Right renal pelvis (tissue), 4 donors: ENCODE data around the gene MRGPRF. TPM values are rescaled to one million over a fixed set of nuclear protein-coding genes. Genes with fewer than 3 reads are reported as not detected.

Experiments
- DNase-seq, 4 donors: peaks; one replicate each; pipeline ENCODE4 v3.0.0-alpha.2; 2013; ENCODE audit warnings: low read depth in 4 of 4, low spot score in 3 of 4, missing footprints in 1 of 4
- polyA plus RNA-seq, 4 donors: library from polyadenylated mRNA; unstranded; fragments of 120-200 nt; gene quantifications; one replicate each; pipeline ENCODE4 v1.2.1, GENCODE V29; 2013; ENCODE audit not compliant: insufficient read length in 4 of 4

The MRGPRF gene
- polyA plus RNA-seq, 4 donors: 26.0 to 32.4 (median 26.5) TPM

DNA sequence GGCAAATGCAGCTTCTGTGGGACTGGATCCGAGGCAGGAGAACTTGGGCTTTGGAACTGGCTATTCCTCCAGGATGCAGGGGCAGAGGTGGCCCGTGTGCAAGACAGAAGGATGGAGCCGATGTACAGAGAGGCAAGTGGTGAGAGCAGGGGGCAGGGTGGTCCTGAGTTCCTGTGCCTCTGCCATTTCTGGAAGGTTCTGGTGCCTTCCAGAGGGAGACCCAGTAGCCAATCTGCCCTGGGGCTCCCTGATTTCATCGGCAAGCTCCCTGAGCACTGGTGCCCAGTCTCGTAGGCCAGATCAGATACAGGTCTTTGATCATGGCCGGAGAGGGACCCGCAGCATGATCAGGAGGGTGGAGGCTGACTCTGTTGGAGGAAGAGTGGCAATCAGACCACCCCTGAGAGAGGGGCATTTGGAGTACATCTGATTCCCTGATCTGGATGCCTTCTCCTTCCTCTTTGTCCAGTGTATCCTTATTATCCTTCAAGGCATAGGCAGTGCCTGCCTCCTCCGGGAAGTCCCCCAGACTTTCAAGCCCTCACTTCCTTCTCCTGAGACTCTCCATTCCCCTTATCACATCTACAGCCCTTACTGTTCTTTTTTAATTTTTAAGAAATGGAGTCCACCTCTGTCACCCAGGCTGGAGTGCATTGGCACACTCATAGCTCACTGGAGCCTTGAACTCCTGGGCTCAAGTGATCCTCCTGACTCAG is 42.0 kb downstream of the MRGPRF start:
- no peak for DNase-seq

DNA sequence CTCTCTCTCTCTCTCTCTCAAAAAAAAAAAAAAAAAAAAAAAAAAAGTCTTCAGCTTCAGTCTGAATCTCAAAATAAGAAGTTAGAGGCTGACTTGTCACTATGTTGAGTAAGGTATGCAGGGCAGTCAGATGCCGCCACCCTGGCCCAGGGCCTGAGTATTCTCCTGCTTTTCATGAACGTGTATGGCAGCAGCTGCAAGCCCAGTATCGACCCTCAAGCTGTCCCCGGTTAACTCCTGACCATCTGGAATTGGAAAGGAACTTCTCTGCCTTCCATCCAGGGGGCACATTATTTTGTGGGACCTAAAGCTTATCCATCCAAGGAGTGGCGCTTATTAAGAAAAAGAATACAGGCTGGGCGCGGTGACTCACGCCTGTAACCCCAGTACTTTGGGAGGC is 43.7 kb downstream of the MRGPRF start:
- DNase-seq: no peak

DNA sequence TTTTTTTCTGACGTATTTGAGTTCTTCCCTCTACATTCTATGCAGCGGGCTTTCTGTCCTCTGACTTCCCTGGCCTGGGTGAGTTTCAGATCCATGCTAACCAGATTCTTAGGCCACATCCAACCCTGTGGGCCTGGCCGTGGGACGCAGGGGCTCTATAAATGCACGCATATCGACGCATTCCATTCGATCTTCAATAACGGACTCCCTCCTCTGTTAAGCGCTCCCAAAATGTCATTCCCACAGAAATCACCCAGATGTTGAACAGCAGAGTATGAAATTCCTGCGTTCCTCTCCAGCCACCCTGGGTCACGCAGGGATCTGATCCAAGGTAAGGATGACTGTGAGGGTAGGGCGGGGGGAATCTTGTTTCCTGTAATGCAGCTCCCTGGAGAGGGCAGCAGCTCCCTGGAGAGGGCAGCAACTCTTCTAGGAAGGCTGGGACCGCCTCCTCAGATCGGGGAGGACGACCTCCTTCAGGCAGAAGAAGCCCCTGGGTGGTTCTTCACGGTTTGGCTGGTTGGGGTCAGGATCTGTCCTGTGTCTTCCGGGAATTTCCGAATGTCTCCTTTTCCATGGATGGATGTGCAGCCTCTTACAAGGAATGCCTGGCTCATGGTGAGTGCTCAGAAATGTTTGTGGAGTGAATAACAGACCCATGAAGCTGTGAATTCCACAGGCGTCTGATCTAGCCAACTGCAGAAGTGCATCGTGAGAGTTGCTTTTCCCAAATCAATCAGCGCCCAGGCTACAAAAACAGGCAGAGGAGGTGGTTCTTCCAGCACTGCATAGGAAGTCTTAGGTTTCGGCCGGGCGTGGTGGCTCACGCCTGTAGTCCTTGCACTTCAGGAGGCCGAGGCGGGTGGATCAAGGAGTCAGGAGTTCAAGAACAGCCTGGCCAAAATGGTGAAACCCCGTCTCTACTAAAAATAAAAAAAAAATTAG is 44.5 kb downstream of the MRGPRF start:
- no peak for DNase-seq

DNA sequence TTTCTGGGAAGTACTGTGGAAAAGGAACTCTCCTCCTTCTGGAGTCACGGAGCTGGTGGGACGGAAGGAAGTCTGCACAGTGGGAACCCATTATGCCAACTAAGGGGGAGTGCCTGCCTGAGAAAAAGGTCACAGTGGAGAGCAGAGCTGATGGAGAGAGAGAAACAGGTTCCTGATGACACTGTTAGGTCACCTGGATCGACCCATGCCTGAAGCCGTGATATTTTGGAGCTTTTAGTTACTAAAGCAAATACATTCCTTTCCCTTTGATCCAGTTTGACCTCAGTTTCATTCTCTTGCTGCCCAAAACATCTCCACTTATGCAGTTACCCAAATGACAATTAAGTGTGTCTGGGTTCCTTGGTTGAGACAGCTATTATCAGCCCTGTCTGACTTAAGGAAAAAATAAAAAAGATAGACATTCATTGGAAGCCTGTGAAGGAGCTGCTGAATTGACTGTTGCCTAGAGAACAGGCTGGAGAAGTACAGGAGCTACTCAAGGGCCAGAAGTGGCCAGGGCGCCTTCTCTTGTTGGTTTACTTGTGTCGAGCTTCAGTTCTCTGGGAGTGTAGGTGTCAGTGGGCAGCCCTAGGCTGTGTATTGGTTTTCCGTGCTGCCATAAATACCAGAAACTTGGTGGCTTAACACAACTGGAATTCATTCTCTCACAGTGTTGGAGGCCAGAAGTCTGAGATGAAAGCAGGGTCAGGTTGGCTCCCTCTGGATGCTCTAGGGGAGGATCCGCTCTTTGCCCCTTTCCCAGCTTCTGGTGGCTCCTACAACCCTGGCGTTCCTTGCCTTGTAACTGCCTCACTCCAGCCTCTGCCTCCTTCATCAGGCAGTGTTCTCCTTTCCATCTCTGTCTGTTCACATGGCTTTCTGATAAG is 45.9 kb downstream of the MRGPRF start:
- DNase-seq: no peak

DNA sequence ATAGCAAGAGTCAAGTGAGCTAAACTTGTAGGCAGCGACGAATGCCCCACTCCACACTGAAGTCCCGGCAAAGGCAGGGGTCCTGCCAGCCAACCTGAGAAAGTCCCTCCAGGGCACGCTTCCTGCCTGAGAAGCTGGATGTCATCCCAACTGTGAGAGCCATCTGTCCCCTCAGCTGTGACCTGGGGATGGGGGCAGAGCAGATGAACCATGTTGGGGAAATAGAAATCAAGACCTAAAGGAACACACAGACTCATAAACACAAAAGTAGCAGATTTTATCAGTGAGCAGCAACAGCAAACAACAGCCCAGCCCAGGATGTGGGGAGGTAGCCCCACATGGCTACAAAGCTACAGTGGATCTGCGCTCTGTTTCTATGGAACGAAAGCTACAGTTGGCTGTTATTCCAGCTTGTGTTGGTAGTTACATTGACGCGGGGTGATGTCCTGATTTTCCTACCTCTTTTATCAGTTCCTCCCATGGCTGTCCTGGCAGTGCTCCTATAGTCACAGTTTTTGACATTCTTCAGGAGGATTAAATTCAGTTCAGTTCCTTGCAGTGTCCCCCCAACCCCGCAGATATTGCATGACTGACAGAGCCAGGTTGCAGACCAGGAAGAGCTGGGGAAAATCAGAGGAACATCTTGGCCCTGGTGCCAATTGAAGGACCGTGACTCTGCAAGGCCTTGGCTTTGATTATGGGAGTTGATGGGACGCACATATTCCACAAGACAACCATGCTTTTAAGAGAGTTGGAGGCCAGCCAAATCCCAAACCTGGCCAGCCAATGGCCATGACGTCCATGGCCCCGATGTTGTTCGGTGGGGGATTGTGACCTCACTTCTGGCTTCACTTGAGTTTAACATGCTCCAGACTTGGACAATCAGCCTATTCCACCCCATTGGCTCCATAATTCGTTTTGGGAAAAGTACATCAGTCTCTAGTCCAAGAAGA is 46.9 kb downstream of the MRGPRF start:
- DNase-seq: no peak

DNA sequence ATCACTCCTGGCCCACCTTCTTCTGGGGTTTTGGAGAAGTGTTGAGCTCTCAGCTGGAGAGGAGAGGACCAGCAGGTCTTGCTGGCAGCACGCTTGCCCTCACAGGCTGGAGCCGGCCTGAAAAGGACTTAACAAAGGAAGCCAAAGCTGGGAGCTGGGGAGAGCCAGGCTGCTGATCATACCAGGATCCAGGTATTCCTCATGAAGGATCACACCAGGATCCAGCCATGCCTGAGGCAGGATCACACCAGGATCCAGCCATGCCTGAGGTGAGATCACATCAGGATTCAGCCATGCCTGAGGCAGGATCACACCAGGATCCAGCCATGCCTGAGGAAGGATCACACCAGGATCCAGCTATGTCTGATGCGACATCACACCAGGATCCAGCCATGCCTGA is 49.3 kb downstream of the MRGPRF start:
- no peak for DNase-seq

DNA sequence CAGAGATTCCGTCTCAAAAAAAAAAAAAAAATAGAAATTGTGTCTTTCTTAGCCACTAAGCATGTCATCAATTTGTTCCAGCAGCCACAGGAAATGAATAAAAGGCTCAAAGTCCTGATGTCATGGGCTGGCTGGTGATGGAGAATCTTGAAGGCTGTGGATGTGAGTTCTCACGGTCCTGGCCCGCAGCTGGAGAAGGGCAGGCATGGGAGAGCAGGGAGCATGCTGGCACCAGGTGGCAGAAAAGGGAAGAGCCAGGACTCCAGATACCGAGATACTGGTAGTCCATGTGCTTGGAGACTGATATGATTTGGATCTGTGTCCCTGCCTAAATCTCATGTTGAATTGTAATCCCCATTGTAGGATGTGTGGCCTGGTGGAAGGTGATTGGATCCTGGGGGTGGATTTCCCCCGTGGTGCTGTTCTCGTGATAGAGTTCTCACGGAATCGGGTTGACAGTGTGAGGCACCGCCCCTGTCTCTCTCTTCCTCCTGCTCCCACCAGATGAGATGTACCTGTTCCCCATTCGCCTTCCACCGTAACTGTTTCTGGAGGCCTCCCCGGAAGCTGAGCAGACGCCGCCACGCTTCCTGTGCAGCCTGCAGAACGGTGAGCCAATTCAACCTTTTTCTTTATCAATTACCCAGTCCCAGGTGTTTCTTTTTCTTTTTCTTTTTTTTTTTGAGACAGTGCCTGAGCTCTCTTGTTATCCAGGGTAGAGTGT is 50.4 kb downstream of the MRGPRF start:
- DNase-seq: no peak

DNA sequence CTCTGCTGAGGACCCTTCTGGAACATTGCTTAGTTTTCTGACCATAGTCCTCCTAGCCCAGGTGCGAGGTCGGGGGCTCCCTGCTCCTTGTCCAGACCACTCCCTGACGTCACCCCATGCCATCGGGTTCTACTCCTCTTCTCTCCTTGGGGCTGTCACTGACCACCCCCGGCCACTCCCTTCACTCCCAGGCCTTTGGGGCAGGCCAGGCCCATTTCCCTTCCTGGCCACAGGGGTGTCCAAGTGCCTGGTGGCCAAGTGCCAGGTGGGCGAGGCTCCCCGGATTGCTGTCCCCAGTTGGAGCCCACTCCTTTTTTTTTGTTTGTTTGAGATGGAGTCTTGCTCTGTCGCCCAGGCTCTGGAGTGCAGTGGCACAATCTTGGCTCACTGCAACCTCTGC is 51.8 kb downstream of the MRGPRF start:
- DNase-seq: no peak

DNA sequence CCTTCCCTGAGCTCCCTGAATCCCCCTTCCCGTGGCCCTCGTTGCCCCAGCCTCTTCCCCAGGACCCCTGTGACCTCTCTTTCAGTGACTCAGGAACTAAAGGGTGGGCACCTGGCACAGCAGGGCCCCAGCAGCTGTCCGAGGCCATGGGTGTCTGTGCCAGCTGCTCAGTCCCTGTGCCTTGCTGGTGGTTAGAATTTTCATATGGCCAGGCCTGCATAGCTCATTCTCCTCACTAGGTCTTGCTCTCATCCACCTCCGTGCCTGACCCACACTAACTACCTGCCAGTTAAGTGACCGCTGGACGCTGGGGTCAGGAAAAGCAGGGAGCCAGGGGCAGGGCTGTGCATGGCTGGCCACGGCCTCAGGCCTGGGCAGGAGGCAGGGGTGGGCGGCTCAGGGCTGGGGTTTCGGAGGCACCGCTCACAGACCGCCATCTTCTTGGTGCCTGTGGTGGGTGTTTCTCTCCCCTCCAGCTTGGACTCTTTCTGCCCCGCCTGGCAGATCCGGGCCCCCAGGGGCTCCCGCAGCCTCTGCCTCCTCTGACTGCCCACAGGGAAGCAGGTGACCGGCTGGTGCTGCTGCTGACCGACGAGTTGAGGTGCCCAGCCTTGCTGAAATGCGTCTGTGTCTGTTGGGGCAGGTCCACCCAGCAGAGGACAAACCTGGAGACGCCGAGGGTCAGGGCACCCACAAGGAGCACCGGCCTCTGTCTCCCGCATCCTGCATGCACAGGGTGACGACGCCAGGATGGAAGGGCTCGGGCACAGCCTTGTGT is 52.6 kb downstream of the MRGPRF start:
- DNase-seq: no peak

DNA sequence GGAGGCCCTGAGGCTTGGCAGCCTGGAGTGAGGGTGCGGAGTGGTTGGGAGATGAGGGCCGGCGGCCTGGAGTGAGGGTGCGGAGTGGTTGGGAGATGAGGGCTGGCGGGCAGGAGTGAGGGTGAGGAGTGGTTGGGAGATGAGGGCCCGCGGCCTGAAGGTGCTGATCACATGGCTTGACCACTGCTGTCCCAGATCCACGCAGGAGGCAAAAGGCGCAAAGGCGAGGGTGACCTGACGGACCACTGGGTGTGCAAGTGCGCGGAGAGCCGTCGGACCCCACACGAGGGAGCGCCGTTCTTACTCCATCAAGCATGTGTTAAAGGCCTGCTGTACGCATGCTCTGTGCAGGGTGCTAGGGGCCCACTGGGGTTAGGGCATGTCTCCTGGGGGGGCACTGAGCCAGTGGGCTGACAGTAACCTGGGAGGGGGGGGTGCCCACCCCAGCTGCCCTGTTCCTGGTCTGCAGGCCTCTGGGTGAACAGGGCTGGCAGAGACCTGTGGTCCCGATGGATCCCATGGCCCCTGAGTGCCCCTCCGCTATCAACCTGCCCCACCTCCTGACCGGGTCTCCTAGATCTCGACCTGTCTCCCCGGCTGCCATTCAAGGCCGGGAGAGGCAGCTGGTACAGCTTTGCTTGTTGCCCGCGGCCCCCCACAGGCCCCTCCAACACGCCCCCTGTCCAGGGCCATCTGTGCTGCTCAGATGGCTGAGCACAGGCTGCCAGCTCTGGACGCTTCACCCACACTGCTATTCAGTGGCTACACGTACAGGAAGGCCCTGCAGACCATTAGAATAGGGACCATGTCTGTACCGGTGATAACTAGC is 53.4 kb downstream of the MRGPRF start:
- no peak for DNase-seq

DNA sequence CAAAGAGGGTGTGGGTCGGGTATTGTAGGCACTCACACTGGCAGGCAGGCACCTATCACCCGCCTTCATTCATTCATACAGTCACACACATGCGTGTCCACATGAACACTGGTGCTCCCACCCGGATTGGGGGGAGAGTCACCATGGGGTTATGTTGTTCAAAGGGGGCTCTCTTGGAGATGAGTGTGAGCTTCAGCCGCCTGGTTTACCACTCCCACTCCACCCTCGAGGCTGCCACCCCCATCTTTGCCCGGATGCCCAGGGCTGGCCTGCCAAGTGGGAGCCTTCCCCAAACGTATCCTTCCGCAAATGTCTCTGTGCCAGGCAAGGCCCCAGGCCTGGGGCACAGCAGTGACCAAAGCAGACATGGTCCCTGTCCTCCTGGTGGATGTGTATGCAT is 54.8 kb downstream of the MRGPRF start:
- DNase-seq: no peak

DNA sequence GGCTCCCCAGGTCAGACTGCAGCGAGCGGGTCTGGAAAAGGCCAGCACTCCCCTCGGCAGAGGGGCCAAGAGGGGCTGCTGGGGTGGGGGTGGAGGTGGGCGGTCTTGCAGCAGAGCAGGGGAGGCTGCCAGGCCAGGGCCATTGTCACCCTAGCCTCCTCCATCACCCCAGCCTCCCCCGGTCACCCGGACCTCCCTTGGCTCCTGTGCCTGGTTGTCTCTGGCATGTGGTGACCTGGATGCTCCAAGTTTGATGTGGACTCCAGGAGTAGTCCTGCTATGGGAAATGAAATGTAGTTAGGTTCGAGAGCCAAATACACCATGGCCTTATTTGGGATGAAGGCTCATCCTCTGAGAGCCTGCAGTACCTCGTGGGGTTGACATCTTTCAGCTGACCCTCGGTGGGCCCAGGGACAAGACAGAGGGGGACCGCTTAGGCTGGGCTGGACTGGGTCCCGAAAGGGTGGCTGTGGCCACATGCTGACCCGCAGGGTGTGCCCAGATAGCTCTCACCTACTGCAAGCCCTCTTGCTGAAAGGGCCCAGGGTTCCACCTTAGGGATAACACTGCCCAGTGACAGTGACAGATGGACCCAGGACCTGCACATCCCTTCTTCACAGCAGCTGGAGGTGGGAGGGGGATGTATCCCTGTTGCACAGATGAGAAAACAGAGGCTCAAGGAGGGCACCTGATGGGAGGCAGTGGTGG is 56.3 kb downstream of the MRGPRF start:
- no peak for DNase-seq

DNA sequence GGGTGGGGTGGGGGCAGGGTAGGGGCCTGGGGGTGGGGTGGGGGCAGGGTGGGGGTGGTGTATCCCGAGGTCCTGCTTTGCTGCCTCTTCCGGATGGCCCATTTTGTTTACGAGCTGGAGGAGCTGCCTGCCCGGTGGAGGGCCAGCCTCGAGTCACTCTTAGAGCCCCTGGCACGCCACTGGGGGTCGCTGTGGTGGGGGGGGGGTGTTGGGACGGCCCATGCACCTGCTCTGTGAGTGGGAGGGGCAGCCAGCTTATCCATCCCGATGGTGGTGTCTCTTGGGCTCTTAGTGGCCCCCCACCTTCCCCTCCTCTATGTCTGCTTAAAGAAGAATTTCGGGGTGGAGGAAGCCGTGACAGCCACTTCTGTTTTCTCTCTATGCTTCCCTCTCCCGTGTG is 56.9 kb downstream of the MRGPRF start:
- DNase-seq: no peak

DNA sequence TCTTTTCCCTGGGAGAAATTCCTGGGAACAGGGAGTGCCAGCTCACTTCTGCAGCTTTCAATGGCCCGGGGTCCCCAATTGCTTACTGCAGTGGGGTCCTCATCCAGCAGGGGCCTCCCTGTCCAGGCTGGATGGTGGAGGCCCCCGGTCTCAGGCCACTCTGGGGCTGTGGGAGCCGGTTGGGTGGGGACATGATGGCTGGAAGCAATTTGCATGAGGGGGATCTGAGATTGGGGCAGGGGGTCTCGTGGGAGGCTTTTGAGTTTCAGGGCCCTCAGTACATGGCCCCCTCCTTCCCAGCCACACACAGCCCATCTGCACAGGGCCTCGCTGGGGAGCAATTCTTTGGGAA is 57.5 kb downstream of the MRGPRF start:
- DNase-seq: no peak

DNA sequence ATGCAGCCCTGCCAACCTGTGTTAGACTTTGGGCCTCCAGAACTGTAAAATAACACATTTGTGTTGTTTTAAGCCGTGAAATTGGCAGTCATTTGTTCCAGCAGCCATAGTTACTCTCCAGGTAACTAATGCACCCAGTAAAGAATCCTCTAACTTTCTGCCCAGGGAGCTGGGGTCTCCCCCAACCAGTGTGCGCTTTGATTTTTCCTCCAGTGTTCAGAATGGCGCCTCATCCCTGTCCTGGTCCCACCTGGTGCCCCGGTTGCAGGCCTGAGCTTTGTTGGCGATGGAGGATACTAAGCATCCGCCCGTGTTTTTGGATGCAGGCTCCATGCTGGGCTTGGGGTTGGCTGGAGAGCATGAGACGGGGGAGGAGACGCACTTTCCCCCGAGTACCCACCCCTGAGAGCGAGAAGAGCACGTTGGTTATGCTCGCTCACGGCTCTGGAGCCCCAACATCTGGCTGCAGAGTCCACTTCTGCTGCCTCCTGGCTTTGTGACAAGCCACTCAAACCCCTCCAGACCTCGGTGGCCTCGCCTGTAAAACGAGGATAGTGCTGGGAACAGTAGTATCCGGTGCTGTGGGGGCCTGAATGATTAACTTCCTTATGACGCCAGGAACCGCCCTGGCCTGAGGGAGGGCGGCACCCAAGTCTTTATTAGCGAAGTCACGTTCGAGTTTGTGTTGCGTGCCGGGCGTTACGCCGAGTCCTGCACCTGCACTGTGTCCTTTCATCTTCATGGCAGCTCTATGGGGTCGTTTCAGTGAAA is 58.0 kb downstream of the MRGPRF start:
- peak in 3 of 4 donors; percentile 20 to 39 (median 30) for DNase-seq
